Right cardiac atrium (tissue), 5 donors: Measurements from ENCODE around the gene SORCS3. TPM values are rescaled to one million over a fixed set of nuclear protein-coding genes. Genes with fewer than 3 reads are reported as not detected.

Experiments
- ATAC-seq, 2 donors: fragments of 200-7000 bp; cut with Tn5 transposase; one replicate each; pipeline versions ENCODE4 v1.8.0 to v1.9.1; 2020; ENCODE audit warnings: moderate library complexity in 2 of 2, mild to moderate bottlenecking in 1 of 2
- DNase-seq, 3 donors: peaks; one replicate each; pipeline ENCODE4 v3.0.0-alpha.2; 2020
- H3K27ac ChIP-seq: one replicate; pipeline ENCODE4 v1.5.1; 2013; ENCODE audit warnings: mild to moderate bottlenecking, low read length, control low read depth, moderate library complexity
- H3K27me3 ChIP-seq: one replicate; pipeline ENCODE4 v1.6.1; 2013; ENCODE audit not compliant: control insufficient read depth, insufficient read depth
- H3K4me1 ChIP-seq: one replicate; pipeline ENCODE4 v1.6.1; 2013; ENCODE audit warnings: low read length; ENCODE audit not compliant: control insufficient read depth, insufficient read depth
- H3K4me3 ChIP-seq: one replicate; pipeline ENCODE4 v1.5.1; 2013; ENCODE audit warnings: low read length, control low read depth
- H3K9me3 ChIP-seq: one replicate; pipeline ENCODE4 v1.6.1; 2013; ENCODE audit warnings: low read length; ENCODE audit not compliant: control insufficient read depth
- WGBS: extraction: QIAGEN DNeasy Blood & Tissue Kit; methylation state at CpG from one replicate; pipeline ENCODE4 v1.1.7; 2013; 5-methylcytosine and 5-hydroxymethylcytosine counted together
- intact Hi-C, 4 donors: fragments of 100-400 bp; cut with DNase I; formaldehyde crosslinking; loops; one replicate each; pipeline versions ENCODE4 v1.11.0 to v1.14.0; 2022 to 2023
- polyA plus RNA-seq: library from polyadenylated mRNA; stranded (reverse); fragments of 200-250 nt; gene quantifications from one replicate; pipeline ENCODE4 v1.2.3, GENCODE V29; 2013
- total RNA-seq, 4 donors: library from RNA; stranded (reverse); fragmentation: NEBNext Ultra II Directional; extraction: Animal tissue kit (Norgen Biotek cat#: 25700); gene quantifications; one replicate each; pipeline ENCODE4 v1.2.1, GENCODE V29; 2021
- donor health status: healthy with polysubstance abuse.
- donor health status: DM: no; HTN: yes; CAD: no.
- donor health status: DM: no; HTN: no; CAD: no.
- donor health status: DM: no; HTN: yes; CAD: no; lungs with severe emphysema.
- donor health status: DM: yes; HTN: yes; CAD: no.

Gene SORCS3
- total and polyA plus RNA-seq, 5 donors, result 0.03 to 0.11 (median 0.07) TPM; not detected in 2

GRCh38 chr10:105017691-105018090 is 376.6 kb downstream of the SORCS3 start:
- Histone ChIP-seq H3K27ac (no peak overlapping the region), H3K27me3 (no peaks in the 10 kb centered on the region), H3K4me3 (no peak overlapping the region), H3K9me3 (no peaks in the 10 kb centered on the region), H3K4me1 (no peaks in the 10 kb centered on the region)
- ATAC-seq (no peak), DNase-seq (no peak)
- intact Hi-C loops, result no loop called here

GRCh38 chr10:105023211-105024111 is 382.4 kb downstream of the SORCS3 start:
- intact Hi-C loops, result no loop called here
- no peaks in the 10 kb centered on the region for H3K4me1 ChIP-seq
- H3K27ac ChIP-seq, result no peak overlapping the region
- H3K4me3 ChIP-seq, result no peak overlapping the region
- no peaks in the 10 kb centered on the region for H3K27me3 ChIP-seq
- WGBS, result 65% methylated on average over 6 of the region's 6 CpGs
- ATAC-seq (no peak), DNase-seq (no peak)
- no peaks in the 10 kb centered on the region for H3K9me3 ChIP-seq

- Histone ChIP-seq H3K4me1 (no peaks in the 10 kb centered on the region), H3K9me3 (no peaks in the 10 kb centered on the region), H3K27ac (no peak overlapping the region), H3K4me3 (no peak overlapping the region), H3K27me3 (no peaks in the 10 kb centered on the region)
- DNase-seq (no peak), ATAC-seq (no peak)
- intact Hi-C loops, result no loop called here
Observed at GRCh38 chr10:105024184-105024583, 383.1 kb downstream of the SORCS3 start.

- H3K4me1 ChIP-seq, result no peaks in the 10 kb centered on the region
- H3K4me3 ChIP-seq, result no peak overlapping the region
- WGBS, result 76% methylated on average over 1 of the region's 1 CpG
- intact Hi-C loops, result no loop called here
- no peaks in the 10 kb centered on the region for H3K27me3 ChIP-seq
- no peaks in the 10 kb centered on the region for H3K9me3 ChIP-seq
- DNase-seq, result no peak
- ATAC-seq, result no peak
- H3K27ac ChIP-seq, result no peak overlapping the region
Observed at GRCh38 chr10:105025092-105025491, 384.0 kb downstream of the SORCS3 start.

- 87% methylated on average over 5 of the region's 5 CpGs for WGBS
- H3K27me3 ChIP-seq, result no peaks in the 10 kb centered on the region
- intact Hi-C loops, result no loop called here
Observed at GRCh38 chr10:105026566-105026965, 385.5 kb downstream of the SORCS3 start.

GRCh38 chr10:105029286-105029685 is 388.2 kb downstream of the SORCS3 start:
- WGBS, result 67% methylated on average over 1 of the region's 1 CpG

More at GRCh38 chr10:105026566-105026965, 385.5 kb downstream of the SORCS3 start:
- ATAC-seq, result no peak
- Histone ChIP-seq H3K4me3 (no peak overlapping the region), H3K4me1 (no peaks in the 10 kb centered on the region), H3K27ac (no peak overlapping the region), H3K9me3 (no peaks in the 10 kb centered on the region)
- no peak for DNase-seq

GRCh38 chr10:105037022-105037421 is 395.9 kb downstream of the SORCS3 start:
- Histone ChIP-seq H3K27me3 (no peaks in the 10 kb centered on the region), H3K27ac (no peak overlapping the region), H3K4me1 (no peaks in the 10 kb centered on the region), H3K4me3 (no peak overlapping the region), H3K9me3 (no peaks in the 10 kb centered on the region)
- intact Hi-C loops, result no loop called here
- ATAC-seq, result no peak
- no peak for DNase-seq

More at GRCh38 chr10:105029286-105029685, 388.2 kb downstream of the SORCS3 start:
- no peak overlapping the region for H3K27ac ChIP-seq
- ATAC-seq (no peak), DNase-seq (no peak)
- no peaks in the 10 kb centered on the region for H3K9me3 ChIP-seq
- H3K4me1 ChIP-seq, result no peaks in the 10 kb centered on the region
- H3K27me3 ChIP-seq, result no peaks in the 10 kb centered on the region
- intact Hi-C loops, result no loop called here
- H3K4me3 ChIP-seq, result no peak overlapping the region

- H3K27ac ChIP-seq, result no peak overlapping the region
Observed at GRCh38 chr10:105041956-105042355, 400.9 kb downstream of the SORCS3 start.

GRCh38 chr10:105042906-105043552 is 401.9 kb downstream of the SORCS3 start:
- 84% methylated on average over 4 of the region's 4 CpGs for WGBS
- DNase-seq (no peak), ATAC-seq (no peak)
- H3K27me3 ChIP-seq, result no peaks in the 10 kb centered on the region
- no peaks in the 10 kb centered on the region for H3K4me1 ChIP-seq
- H3K9me3 ChIP-seq, result no peaks in the 10 kb centered on the region
- no peak overlapping the region for H3K27ac ChIP-seq
- no peak overlapping the region for H3K4me3 ChIP-seq
- intact Hi-C loops, result no loop called here

More at GRCh38 chr10:105041956-105042355, 400.9 kb downstream of the SORCS3 start:
- Histone ChIP-seq H3K9me3 (no peaks in the 10 kb centered on the region), H3K4me3 (no peak overlapping the region), H3K4me1 (no peaks in the 10 kb centered on the region), H3K27me3 (no peaks in the 10 kb centered on the region)
- DNase-seq, result no peak
- 84% methylated on average over 1 of the region's 1 CpG for WGBS
- no peak for ATAC-seq
- intact Hi-C loops, result no loop called here

- Histone ChIP-seq H3K4me1 (no peaks in the 10 kb centered on the region), H3K4me3 (no peak overlapping the region), H3K9me3 (no peaks in the 10 kb centered on the region), H3K27ac (no peak overlapping the region), H3K27me3 (no peaks in the 10 kb centered on the region)
- intact Hi-C loops, result no loop called here
- ATAC-seq, result no peak
- 65% methylated on average over 3 of the region's 3 CpGs for WGBS
- no peak for DNase-seq
Observed at GRCh38 chr10:105044902-105045301, 403.8 kb downstream of the SORCS3 start.

GRCh38 chr10:105056413-105056812 is 415.3 kb downstream of the SORCS3 start:
- Histone ChIP-seq H3K27ac (no peak overlapping the region), H3K4me3 (no peak overlapping the region), H3K27me3 (no peaks in the 10 kb centered on the region), H3K9me3 (no peaks in the 10 kb centered on the region), H3K4me1 (no peaks in the 10 kb centered on the region)
- no peak for ATAC-seq
- 65% methylated on average over 2 of the region's 2 CpGs for WGBS
- intact Hi-C loops, result no loop called here
- DNase-seq, result no peak
